B cell (primary cell): ENCODE data around the gene SPART. TPM values are rescaled to one million over a fixed set of nuclear protein-coding genes. Genes with fewer than 3 reads are reported as not detected.

Experiments used
- ATAC-seq: fragments of 200-7000 bp; cut with Tn5 transposase; one replicate; pipeline ENCODE4 v1.10.0; 2021; ENCODE audit warnings: low read depth, mild to moderate bottlenecking, moderate number of reproducible peaks, moderate library complexity
- CTCF ChIA-PET: fragments of 350-600 bp; sonication (Branson Sonifier 250); formaldehyde crosslinking; loops from one replicate; lab custom pipeline; 2021; ENCODE audit warnings: antibody characterized with exemption, inconsistent platforms; lab: Charles Lee
- POLR2A ChIA-PET: fragments of 350-600 bp; sonication (Branson Sonifier 250); formaldehyde crosslinking; loops from one replicate; lab custom pipeline; 2021; ENCODE audit warnings: antibody characterized with exemption; lab: Charles Lee
- DNase-seq: peaks from one replicate; pipeline ENCODE4 v3.0.0; 2013
- H2AFZ ChIP-seq: 2 replicates; pipeline ENCODE4 v1.6.1; 2012; ENCODE audit warnings: mild to moderate bottlenecking, low read depth, low read length; ENCODE audit not compliant: insufficient read depth, poor library complexity, severe bottlenecking
- H3K27ac ChIP-seq, 2 donors: 1 replicate in 1 of 2; 2 replicates in 1 of 2; pipeline ENCODE4 v1.5.1; 2012 to 2013; ENCODE audit warnings: low read length in 2 of 2, mild to moderate bottlenecking in 2 of 2, moderate library complexity in 1 of 2
- H3K27me3 ChIP-seq, 4 experiments: fragments of 200-600 bp in 1 of 4; sonication (generic) in 1 of 4; replicated peaks in 1 of 4; 1 replicate in 2 of 4; 2 replicates in 2 of 4; pipeline versions ENCODE4 v1.6.1 to v1.7.0; 2013 to 2016; ENCODE audit warnings: low read length in 3 of 4, mild to moderate bottlenecking in 2 of 4, mixed read lengths in 1 of 4, moderate library complexity in 1 of 4; ENCODE audit not compliant: insufficient read depth in 4 of 4, control insufficient read depth in 3 of 4; ENCODE audit errors: control extremely low read depth in 1 of 4
- H3K36me3 ChIP-seq, 2 experiments: replicated peaks in 1 of 2; 1 replicate in 1 of 2; 2 replicates in 1 of 2; pipeline versions ENCODE4 v1.6.1 to v1.7.1; 2013; ENCODE audit warnings: low read length in 1 of 2; ENCODE audit not compliant: insufficient read depth in 2 of 2, control insufficient read depth in 1 of 2; ENCODE audit errors: control extremely low read depth in 1 of 2, extremely low read depth in 1 of 2
- H3K4me1 ChIP-seq, 2 donors: fragments of 200-600 bp in 1 of 2; sonication (generic) in 1 of 2; 1 replicate in 1 of 2; 2 replicates in 1 of 2; pipeline versions ENCODE4 v1.5.1 to v1.6.1; 2013 to 2017; ENCODE audit warnings: low read length in 2 of 2; ENCODE audit not compliant: control insufficient read depth in 2 of 2, insufficient read depth in 2 of 2
- H3K4me2 ChIP-seq: replicated peaks from 2 replicates; pipeline ENCODE3; 2012; ENCODE audit warnings: mild to moderate bottlenecking, low read depth, low read length; ENCODE audit not compliant: poor library complexity, severe bottlenecking
- H3K4me3 ChIP-seq, 5 experiments: fragments of 200-600 bp in 1 of 5; sonication (generic) in 1 of 5; 1 replicate in 3 of 5; 2 replicates in 2 of 5; pipeline versions ENCODE4 v1.5.1 to v1.7.0; 2011 to 2016; ENCODE audit warnings: low read length in 4 of 5, mild to moderate bottlenecking in 4 of 5, low read depth in 2 of 5, control low read depth in 1 of 5, moderate library complexity in 1 of 5; ENCODE audit not compliant: insufficient read depth in 1 of 5; ENCODE audit errors: control extremely low read depth in 1 of 5, extremely low read depth in 1 of 5
- H3K79me2 ChIP-seq: fragments of 200-600 bp; sonication (generic); one replicate; pipeline ENCODE4 v1.6.0; 2016; ENCODE audit warnings: low read length; ENCODE audit not compliant: control insufficient read depth, insufficient read depth
- H3K9ac ChIP-seq: fragments of 200-600 bp; sonication (generic); 2 replicates; pipeline ENCODE4 v1.6.1; 2017; ENCODE audit warnings: mild to moderate bottlenecking, low read length, moderate library complexity
- H3K9me3 ChIP-seq, 3 donors: one replicate each; pipeline versions ENCODE4 v1.6.1 to v1.7.1; 2013; ENCODE audit warnings: low read length in 2 of 3; ENCODE audit not compliant: control insufficient read depth in 2 of 3, insufficient read depth in 1 of 3; ENCODE audit errors: control extremely low read depth in 1 of 3
- H4K20me1 ChIP-seq: 2 replicates; pipeline ENCODE4 v1.6.0; 2012; ENCODE audit warnings: mild to moderate bottlenecking, low read length; ENCODE audit not compliant: insufficient read depth, control insufficient read depth, poor library complexity, severe bottlenecking
- H3K27ac Mint-ChIP-seq: one replicate; pipeline ENCODE4 v1.8.0; 2021; ENCODE audit warnings: mixed read lengths
- H3K27me3 Mint-ChIP-seq: one replicate; pipeline ENCODE4 v1.8.0; 2021; ENCODE audit warnings: mixed read lengths
- H3K4me1 Mint-ChIP-seq: one replicate; pipeline ENCODE4 v1.8.0; 2021; ENCODE audit warnings: mixed read lengths
- H3K4me3 Mint-ChIP-seq: one replicate; pipeline ENCODE4 v1.8.0; 2021; ENCODE audit warnings: mixed read lengths
- H3K9me3 Mint-ChIP-seq: one replicate; pipeline ENCODE4 v1.8.0; 2022; ENCODE audit warnings: mixed read lengths; ENCODE audit not compliant: insufficient read depth
- CTCF ChIP-seq: fragments of 200-600 bp; IDR thresholded peaks from one replicate; pipeline ENCODE4 v1.8.0; 2022; ENCODE audit warnings: antibody characterized with exemption, mild to moderate bottlenecking
- EZH2 ChIP-seq: IDR thresholded peaks from 2 replicates; pipeline ENCODE4 v1.6.1; 2012; ENCODE audit warnings: borderline replicate concordance, low read depth, mild to moderate bottlenecking, moderate library complexity, low read length; ENCODE audit not compliant: insufficient read depth, poor library complexity, severe bottlenecking
- WGBS: methylation state at CpG from one replicate; pipeline ENCODE4 v1.1.5; 2013; ENCODE audit warnings: missing lambda C conversion rate; ENCODE audit not compliant: insufficient coverage; 5-methylcytosine and 5-hydroxymethylcytosine counted together
- intact Hi-C: fragments of 100-400 bp; cut with micrococcal nuclease; formaldehyde crosslinking; loops from one replicate; pipeline ENCODE4 v1.10.0; 2022
- polyA plus RNA-seq: library from polyadenylated mRNA; depleted of rRNA; stranded (reverse); fragments of >200 nt; gene quantifications from 2 replicates; pipeline ENCODE4 v1.2.3, GENCODE V29; 2012
- total RNA-seq, 2 donors: library from RNA; stranded (reverse); fragments of 120-200 nt in 1 of 2; gene quantifications; 1 replicate in 1 of 2; 2 replicates in 1 of 2; pipeline versions ENCODE4 v1.2.3 to v1.2.4, GENCODE V29; 2013 to 2022

Gene SPART
- total and polyA plus RNA-seq, 2 donors (not counting 1 experiment from before 2014, with no cell fraction given): 10.1 to 20.8 TPM

- H3K4me2 ChIP-seq: no peak overlapping the region
- CTCF ChIA-PET: no interaction called here
- no peaks in the 10 kb centered on the region for H4K20me1 ChIP-seq
- no peak overlapping the region for H2AFZ ChIP-seq
- H3K36me3 ChIP-seq: no peaks in the 10 kb centered on the region
- TF ChIP-seq CTCF (no peak), EZH2 (no peak)
- Mint-ChIP-seq H3K27ac (no peak overlapping the region), H3K9me3 (no peaks in the 10 kb centered on the region), H3K4me3 (no peak overlapping the region), H3K4me1 (no peaks in the 10 kb centered on the region), H3K27me3 (peaks cover 5% of the 10 kb centered on the region)
- intact Hi-C loops: no loop called here
- H3K27me3 ChIP-seq: peaks cover 0 to 2% (median 0%) of the 10 kb centered on the region in 4 experiments
- no peaks in the 10 kb centered on the region for H3K9me3 ChIP-seq
- POLR2A ChIA-PET: no interaction called here
- ATAC-seq (no peak), DNase-seq (no peak)
- 100% methylated on average over 1 of the region's 1 CpG for WGBS
- no peak overlapping the region for H3K27ac ChIP-seq
- H3K9ac ChIP-seq: no peak overlapping the region
- H3K4me3 ChIP-seq: no peak overlapping the region
- H3K79me2 ChIP-seq: no peaks in the 10 kb centered on the region
- no peaks in the 10 kb centered on the region for H3K4me1 ChIP-seq
Observed at GRCh38 chr13:36360903-36361302, 14.7 kb upstream of the SPART start.

- no peak for ATAC-seq
- no peak for TF ChIP-seq CTCF
- no peak for TF ChIP-seq EZH2
- intact Hi-C loops: no loop called here
- Histone ChIP-seq H3K36me3 (no peaks in the 10 kb centered on the region), H3K4me1 (no peaks in the 10 kb centered on the region), H3K4me3 (no peak overlapping the region), H3K9ac (no peak overlapping the region), H4K20me1 (no peaks in the 10 kb centered on the region), H3K4me2 (no peak overlapping the region), H2AFZ (no peak overlapping the region), H3K27ac (no peak overlapping the region), H3K9me3 (no peaks in the 10 kb centered on the region), H3K27me3 (peaks cover 0 to 2% (median 0%) of the 10 kb centered on the region in 4 experiments), H3K79me2 (no peaks in the 10 kb centered on the region)
- no peak for DNase-seq
- H3K27me3 Mint-ChIP-seq: peaks cover 5% of the 10 kb centered on the region
- H3K9me3 Mint-ChIP-seq: no peaks in the 10 kb centered on the region
- no CpG with 5 or more reads among the region's 1 CpG for WGBS
- H3K4me1 Mint-ChIP-seq: no peaks in the 10 kb centered on the region
- ChIA-PET CTCF (no interaction called here), POLR2A (no interaction called here)
- H3K4me3 Mint-ChIP-seq: no peak overlapping the region
- H3K27ac Mint-ChIP-seq: no peak overlapping the region
Observed at GRCh38 chr13:36359301-36359950, 13.2 kb upstream of the SPART start.
